Upper lobe of right lung (tissue), 1 donor: ENCODE results near the gene CNTNAP2. TPM values are rescaled to one million over a fixed set of nuclear protein-coding genes. Genes with fewer than 3 reads are reported as not detected.

ENCODE experiments used
- ATAC-seq: fragments of 200-7000 bp; cut with Tn5 transposase; one replicate; pipeline ENCODE4 v1.9.1; 2020; ENCODE audit warnings: mild to moderate bottlenecking, moderate library complexity
- DNase-seq: peaks from one replicate; pipeline ENCODE4 v3.0.0-alpha.2; 2020
- H3K27ac ChIP-seq: fragments of 200-600 bp; one replicate; pipeline ENCODE4 v1.8.0; 2022
- H3K27me3 ChIP-seq: fragments of 200-600 bp; one replicate; pipeline ENCODE4 v1.8.0; 2022; ENCODE audit warnings: mild to moderate bottlenecking
- H3K36me3 ChIP-seq: fragments of 200-600 bp; one replicate; pipeline ENCODE4 v1.8.0; 2022
- H3K4me1 ChIP-seq: fragments of 200-600 bp; one replicate; pipeline ENCODE4 v1.8.0; 2022
- H3K4me3 ChIP-seq: fragments of 200-600 bp; one replicate; pipeline ENCODE4 v1.8.0; 2022; ENCODE audit warnings: mild to moderate bottlenecking
- H3K9me3 ChIP-seq: fragments of 200-600 bp; one replicate; pipeline ENCODE4 v1.8.0; 2022
- CTCF ChIP-seq: fragments of 200-600 bp; IDR thresholded peaks from one replicate; pipeline ENCODE4 v1.8.0; 2022; ENCODE audit warnings: antibody characterized with exemption
- intact Hi-C: fragments of 100-400 bp; cut with DNase I; formaldehyde crosslinking; loops from one replicate; pipeline ENCODE4 v1.11.0; 2022
- total RNA-seq: library from RNA; stranded (reverse); fragmentation: NEBNext Ultra II Directional; extraction: Animal tissue kit (Norgen Biotek cat#: 25700); gene quantifications from one replicate; pipeline ENCODE4 v1.2.1, GENCODE V29; 2021
- donor health status: DM: no; HTN: yes; CAD: no; lungs with severe emphysema.

The CNTNAP2 gene
- total RNA-seq, 1 donor from 2014 or later, result 0.41 TPM

GRCh38 chr7:146741911-146742310 is 625.3 kb downstream of the CNTNAP2 start:
- Histone ChIP-seq H3K36me3 (no peaks in the 10 kb centered on the region), H3K4me1 (no peaks in the 10 kb centered on the region), H3K27ac (no peak overlapping the region), H3K4me3 (no peak overlapping the region), H3K9me3 (peaks cover 6% of the 10 kb centered on the region), H3K27me3 (no peaks in the 10 kb centered on the region)
- intact Hi-C loops, result no loop called here
- DNase-seq (no peak), ATAC-seq (no peak)
- no peak for TF ChIP-seq CTCF

- H3K9me3 ChIP-seq, result no peaks in the 10 kb centered on the region
- DNase-seq, result no peak
- H3K27ac ChIP-seq, result no peak overlapping the region
- intact Hi-C loops, result no loop called here
- H3K4me1 ChIP-seq, result no peaks in the 10 kb centered on the region
- TF ChIP-seq CTCF, result no peak
- no peaks in the 10 kb centered on the region for H3K36me3 ChIP-seq
- ATAC-seq, result no peak
- H3K4me3 ChIP-seq, result no peak overlapping the region
- H3K27me3 ChIP-seq, result no peaks in the 10 kb centered on the region
Measured at GRCh38 chr7:146754385-146754784, 637.8 kb downstream of the CNTNAP2 start.

GRCh38 chr7:146755585-146755984 is 639.0 kb downstream of the CNTNAP2 start:
- Histone ChIP-seq H3K9me3 (no peaks in the 10 kb centered on the region), H3K27ac (no peak overlapping the region), H3K27me3 (no peaks in the 10 kb centered on the region), H3K4me3 (no peak overlapping the region), H3K4me1 (no peaks in the 10 kb centered on the region), H3K36me3 (no peaks in the 10 kb centered on the region)
- ATAC-seq (no peak), DNase-seq (no peak)
- intact Hi-C loops, result no loop called here
- TF ChIP-seq CTCF, result no peak

- Histone ChIP-seq H3K4me1 (no peaks in the 10 kb centered on the region), H3K4me3 (no peak overlapping the region), H3K27ac (no peak overlapping the region), H3K27me3 (no peaks in the 10 kb centered on the region), H3K36me3 (no peaks in the 10 kb centered on the region), H3K9me3 (no peaks in the 10 kb centered on the region)
- DNase-seq (no peak), ATAC-seq (no peak)
- intact Hi-C loops, result no loop called here
- no peak for TF ChIP-seq CTCF
Measured at GRCh38 chr7:146764458-146764857, 647.9 kb downstream of the CNTNAP2 start.

GRCh38 chr7:146768957-146769356 is 652.4 kb downstream of the CNTNAP2 start:
- no peaks in the 10 kb centered on the region for H3K36me3 ChIP-seq
- no peak for TF ChIP-seq CTCF
- no peaks in the 10 kb centered on the region for H3K9me3 ChIP-seq
- intact Hi-C loops, result no loop called here
- H3K4me3 ChIP-seq, result no peak overlapping the region
- ATAC-seq (no peak), DNase-seq (no peak)
- no peaks in the 10 kb centered on the region for H3K27me3 ChIP-seq
- H3K4me1 ChIP-seq, result no peaks in the 10 kb centered on the region
- no peak overlapping the region for H3K27ac ChIP-seq

GRCh38 chr7:146772601-146773000 is 656.0 kb downstream of the CNTNAP2 start:
- intact Hi-C loops, result no loop called here
- Histone ChIP-seq H3K4me1 (no peaks in the 10 kb centered on the region), H3K27ac (no peak overlapping the region), H3K36me3 (no peaks in the 10 kb centered on the region), H3K27me3 (no peaks in the 10 kb centered on the region), H3K4me3 (no peak overlapping the region), H3K9me3 (no peaks in the 10 kb centered on the region)
- no peak for TF ChIP-seq CTCF
- ATAC-seq, result no peak
- no peak for DNase-seq
